ENCODE measurements around the gene NACA2. TPM values are rescaled to one million over a fixed set of nuclear protein-coding genes. Genes with fewer than 3 reads are reported as not detected.

Gene NACA2
- total and polyA plus RNA-seq, 2 of the 4 experiments (the other 2 are of a cell fraction) = not detected

- Histone ChIP-seq H4K20me1 (ENCODE audit: insufficient read depth, low read length) (no peaks in the 10 kb centered on the region), H3K4me1 (ENCODE audit: control insufficient read depth, insufficient read depth, low read length) (no peaks in the 10 kb centered on the region), H3K79me1 (ENCODE audit: low read depth in 1 of 2, low read length in 2 of 2) (no peaks in the 10 kb centered on the region), H3K9me1 (ENCODE audit: insufficient read depth, low read length) (no peaks in the 10 kb centered on the region), H2BK20ac (ENCODE audit: low read depth, low read length) (no peak overlapping the region), H3K56ac (ENCODE audit: extremely low read depth, insufficient read depth, low read length) (no peak overlapping the region), H3K9me3 (ENCODE audit: control insufficient read depth, insufficient read depth, low read length) (no peaks in the 10 kb centered on the region), H3K4ac (ENCODE audit: low read depth, low read length) (no peak overlapping the region), H3K9ac (ENCODE audit: low read depth, low read length) (no peak overlapping the region), H2AK9ac (replicated peaks; ENCODE audit: low read depth, low read length, poor library complexity) (no peak overlapping the region), H4K5ac (ENCODE audit: low read depth, low read length) (no peak overlapping the region), H3K4me3 (ENCODE audit: insufficient read depth, low read depth, low read length) (no peak overlapping the region), H3K14ac (replicated peaks; ENCODE audit: low read depth, low read length) (no peak overlapping the region), H4K91ac (ENCODE audit: insufficient read depth, low read depth, low read length) (no peak overlapping the region), H3K36me3 (ENCODE audit: control insufficient read depth, insufficient read depth, low read length) (no peaks in the 10 kb centered on the region), H2BK15ac (ENCODE audit: low read depth, low read length) (no peak overlapping the region), H2AFZ (replicated peaks; ENCODE audit: low read length, poor library complexity) (no peak overlapping the region), H2AK5ac (ENCODE audit: low read depth, low read length) (no peak overlapping the region), H3K23ac (ENCODE audit: low read depth, low read length) (no peak overlapping the region), H3K27me3 (ENCODE audit: control insufficient read depth, insufficient read depth, low read length) (peaks cover 37% of the 10 kb centered on the region), H3K27ac (ENCODE audit: insufficient read depth, low read length) (no peak overlapping the region), H2BK5ac (ENCODE audit: low read depth, low read length, poor library complexity, severe bottlenecking) (no peak overlapping the region), H4K8ac (ENCODE audit: low read depth in 2 of 2, low read length in 2 of 2) (no peak overlapping the region), H2BK120ac (ENCODE audit: low read depth, low read length) (no peak overlapping the region), H3K18ac (ENCODE audit: low read depth, low read length) (no peak overlapping the region), H3K4me2 (ENCODE audit: low read depth, low read length) (no peak overlapping the region)
- in situ Hi-C loops (cut with MboI; ENCODE audit: low sequenced_read_pairs) = no loop called here
- TF ChIP-seq, protein P1, sequence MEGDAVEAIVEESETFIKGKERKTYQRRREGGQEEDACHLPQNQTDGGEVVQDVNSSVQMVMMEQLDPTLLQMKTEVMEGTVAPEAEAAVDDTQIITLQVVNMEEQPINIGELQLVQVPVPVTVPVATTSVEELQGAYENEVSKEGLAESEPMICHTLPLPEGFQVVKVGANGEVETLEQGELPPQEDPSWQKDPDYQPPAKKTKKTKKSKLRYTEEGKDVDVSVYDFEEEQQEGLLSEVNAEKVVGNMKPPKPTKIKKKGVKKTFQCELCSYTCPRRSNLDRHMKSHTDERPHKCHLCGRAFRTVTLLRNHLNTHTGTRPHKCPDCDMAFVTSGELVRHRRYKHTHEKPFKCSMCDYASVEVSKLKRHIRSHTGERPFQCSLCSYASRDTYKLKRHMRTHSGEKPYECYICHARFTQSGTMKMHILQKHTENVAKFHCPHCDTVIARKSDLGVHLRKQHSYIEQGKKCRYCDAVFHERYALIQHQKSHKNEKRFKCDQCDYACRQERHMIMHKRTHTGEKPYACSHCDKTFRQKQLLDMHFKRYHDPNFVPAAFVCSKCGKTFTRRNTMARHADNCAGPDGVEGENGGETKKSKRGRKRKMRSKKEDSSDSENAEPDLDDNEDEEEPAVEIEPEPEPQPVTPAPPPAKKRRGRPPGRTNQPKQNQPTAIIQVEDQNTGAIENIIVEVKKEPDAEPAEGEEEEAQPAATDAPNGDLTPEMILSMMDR (conservative IDR thresholded peaks at IDR 0.05; ENCODE audit: low read depth, low read length) = no peak
- no TSS peak for BruUV-seq (replicated peaks)
- ChIA-PET POLR2A (ENCODE audit: unreplicated experiment) (no interaction called here), CTCF (no interaction called here)
- intact Hi-C loops (cut with micrococcal nuclease) = no loop called here
- no peak for ATAC-seq (ENCODE audit: low read depth)
- no CpG with 5 or more reads among the region's 3 CpGs for WGBS, 2 experiments (ENCODE audit: extremely low coverage in 2 of 2, insufficient read length in 1 of 2)
- dilution Hi-C loops (cut with HindIII; ENCODE audit: low sequenced_read_pairs, unreplicated experiment) = no loop called here
- DNase-seq = no peak
Observed at GRCh38 chr17:61599608-61600007, 8.6 kb upstream of the NACA2 start.

Data from IMR-90 (cell line).